NCI-H226 (cell line): ENCODE results near the gene RET.

Experiments
- DNase-seq: peaks from one replicate; pipeline ENCODE4 v3.0.0-alpha.2; 2015

Gene RET

GRCh38 chr10:43076876-43077420 lies at the start of gene RET:
Gene RET (plus strand): TSS chr10:43077069. CDS start chr10:43077259, 190 bp downstream.
- DNase-seq, result peak; percentile 15

GRCh38 chr10:43027331-43027955 lies 49.4 kb upstream of the RET start:
- no peak for DNase-seq

- DNase-seq, result no peak
These were observed 48.7 kb upstream of the RET start for GRCh38 chr10:43028143-43028542.

GRCh38 chr10:43029043-43029442 lies 47.8 kb upstream of the RET start:
- no peak for DNase-seq

- no peak for DNase-seq
These were observed 44.3 kb upstream of the RET start for GRCh38 chr10:43032613-43033012.

- DNase-seq, result no peak
These were observed 41.1 kb upstream of the RET start for GRCh38 chr10:43035800-43036199.

GRCh38 chr10:43036481-43037428 lies 40.1 kb upstream of the RET start:
- no peak for DNase-seq

- DNase-seq, result no peak
These were observed 39.4 kb upstream of the RET start for GRCh38 chr10:43037440-43037839.

- no peak for DNase-seq
These were observed 38.7 kb upstream of the RET start for GRCh38 chr10:43037942-43038782.

- no peak for DNase-seq
These were observed 37.9 kb upstream of the RET start for GRCh38 chr10:43038783-43039623.

- DNase-seq, result no peak
These were observed 37.0 kb upstream of the RET start for GRCh38 chr10:43039624-43040481.

GRCh38 chr10:43040482-43041256 lies 36.2 kb upstream of the RET start:
- no peak for DNase-seq

- DNase-seq, result no peak
These were observed 35.2 kb upstream of the RET start for GRCh38 chr10:43041422-43042342.

GRCh38 chr10:43042503-43043341 lies 34.1 kb upstream of the RET start:
- DNase-seq, result no peak

GRCh38 chr10:43043342-43043772 lies 33.5 kb upstream of the RET start:
- DNase-seq, result no peak

- DNase-seq, result no peak
These were observed 33.0 kb upstream of the RET start for GRCh38 chr10:43043773-43044447.

- DNase-seq, result no peak
These were observed 32.4 kb upstream of the RET start for GRCh38 chr10:43044448-43044921.
